IMR-90 (cell line): ENCODE measurements around the gene AADAC. TPM values are rescaled to one million over a fixed set of nuclear protein-coding genes. Genes with fewer than 3 reads are reported as not detected.

Experiments
- ATAC-seq: fragments of 200-7000 bp; cut with Tn5 transposase; 2 replicates; pipeline ENCODE4 v1.9.1; 2020; ENCODE audit warnings: low read depth, mild to moderate bottlenecking, moderate library complexity
- BruUV-seq: library from RNA; stranded (reverse); fragments of 400-500 nt; replicated peaks from 2 replicates; lab custom pipeline; 2021; lab: Mats Ljungman, UMichigan
- CTCF ChIA-PET: fragments of 300-600 bp; formaldehyde crosslinking; extraction: SDS; loops from one replicate; lab custom pipeline; 2021; ENCODE audit warnings: antibody characterized with exemption; lab: Yijun Ruan, JAX
- POLR2A ChIA-PET: fragments of 300-600 bp; sonication (Branson Sonifier 250); formaldehyde crosslinking; loops from one replicate; lab custom pipeline; 2022; ENCODE audit warnings: antibody characterized with exemption; ENCODE audit not compliant: unreplicated experiment; lab: Charles Lee
- DNase-seq: peaks from one replicate; pipeline ENCODE4 v3.0.0; 2013
- H2AFZ ChIP-seq: replicated peaks from 2 replicates; pipeline ENCODE3; 2013; ENCODE audit warnings: low read length, mild to moderate bottlenecking; ENCODE audit not compliant: poor library complexity
- H2AK5ac ChIP-seq: 2 replicates; pipeline ENCODE4 v1.6.1; 2013; ENCODE audit warnings: low read depth, low read length, inconsistent platforms
- H2AK9ac ChIP-seq: replicated peaks from 2 replicates; pipeline ENCODE3; 2013; ENCODE audit warnings: mild to moderate bottlenecking, low read depth, low read length, moderate library complexity; ENCODE audit not compliant: poor library complexity
- H2BK120ac ChIP-seq: 2 replicates; pipeline ENCODE4 v1.6.1; 2013; ENCODE audit warnings: low read depth, low read length, inconsistent platforms
- H2BK15ac ChIP-seq: 3 replicates; pipeline ENCODE4 v1.6.1; 2013; ENCODE audit warnings: low read depth, low read length, inconsistent platforms
- H2BK20ac ChIP-seq: 2 replicates; pipeline ENCODE4 v1.6.1; 2013; ENCODE audit warnings: low read depth, mild to moderate bottlenecking, inconsistent platforms, low read length, moderate library complexity
- H2BK5ac ChIP-seq: 2 replicates; pipeline ENCODE4 v1.6.1; 2013; ENCODE audit warnings: mild to moderate bottlenecking, low read depth, low read length, inconsistent platforms; ENCODE audit not compliant: poor library complexity, severe bottlenecking
- H3K14ac ChIP-seq: replicated peaks from 2 replicates; pipeline ENCODE4 v1.6.1; 2013; ENCODE audit warnings: low read depth, low read length, inconsistent platforms
- H3K18ac ChIP-seq: 2 replicates; pipeline ENCODE4 v1.6.1; 2013; ENCODE audit warnings: low read depth, low read length, control low read depth
- H3K23ac ChIP-seq: 2 replicates; pipeline ENCODE4 v1.6.1; 2013; ENCODE audit warnings: low read depth, low read length, inconsistent platforms
- H3K27ac ChIP-seq: 2 replicates; pipeline ENCODE4 v1.5.1; 2013; ENCODE audit warnings: mild to moderate bottlenecking, control low read depth, low read length; ENCODE audit not compliant: insufficient read depth
- H3K27me3 ChIP-seq: 2 replicates; pipeline ENCODE4 v1.6.1; 2013; ENCODE audit warnings: low read length; ENCODE audit not compliant: control insufficient read depth, insufficient read depth
- H3K36me3 ChIP-seq: 2 replicates; pipeline ENCODE4 v1.6.1; 2013; ENCODE audit warnings: low read length, mixed read lengths; ENCODE audit not compliant: control insufficient read depth, insufficient read depth
- H3K4ac ChIP-seq: 2 replicates; pipeline ENCODE4 v1.6.1; 2013; ENCODE audit warnings: low read depth, low read length, inconsistent platforms
- H3K4me1 ChIP-seq: 2 replicates; pipeline ENCODE4 v1.6.1; 2013; ENCODE audit warnings: low read length, mixed read lengths; ENCODE audit not compliant: control insufficient read depth, insufficient read depth
- H3K4me2 ChIP-seq: 2 replicates; pipeline ENCODE4 v1.6.1; 2013; ENCODE audit warnings: low read depth, mild to moderate bottlenecking, control low read depth, low read length, moderate library complexity
- H3K4me3 ChIP-seq: 2 replicates; pipeline ENCODE4 v1.5.1; 2013; ENCODE audit warnings: low read depth, mild to moderate bottlenecking, control low read depth, low read length, moderate library complexity; ENCODE audit not compliant: insufficient read depth
- H3K56ac ChIP-seq: 2 replicates; pipeline ENCODE4 v1.6.1; 2013; ENCODE audit warnings: low read length, inconsistent platforms; ENCODE audit not compliant: insufficient read depth; ENCODE audit errors: extremely low read depth
- H3K79me1 ChIP-seq, 2 experiments: 2 replicates each; pipeline ENCODE4 v1.6.1; 2013; ENCODE audit warnings: low read length in 2 of 2, inconsistent platforms in 1 of 2, low read depth in 1 of 2
- H3K9ac ChIP-seq: 2 replicates; pipeline ENCODE4 v1.6.1; 2013; ENCODE audit warnings: low read depth, low read length, control low read depth
- H3K9me1 ChIP-seq: 2 replicates; pipeline ENCODE4 v1.6.1; 2013; ENCODE audit warnings: low read length, inconsistent platforms; ENCODE audit not compliant: insufficient read depth
- H3K9me3 ChIP-seq: 2 replicates; pipeline ENCODE4 v1.6.1; 2013; ENCODE audit warnings: low read length; ENCODE audit not compliant: control insufficient read depth, insufficient read depth
- H4K20me1 ChIP-seq: 2 replicates; pipeline ENCODE4 v1.6.1; 2013; ENCODE audit warnings: low read length, inconsistent platforms; ENCODE audit not compliant: insufficient read depth
- H4K5ac ChIP-seq: 2 replicates; pipeline ENCODE4 v1.6.1; 2013; ENCODE audit warnings: mild to moderate bottlenecking, low read depth, low read length, control low read depth
- H4K8ac ChIP-seq, 2 experiments: 2 replicates each; pipeline ENCODE4 v1.6.1; 2013; ENCODE audit warnings: low read depth in 2 of 2, low read length in 2 of 2, control low read depth in 1 of 2, inconsistent platforms in 1 of 2
- H4K91ac ChIP-seq: 2 replicates; pipeline ENCODE4 v1.6.1; 2013; ENCODE audit warnings: low read depth, low read length, inconsistent platforms; ENCODE audit not compliant: insufficient read depth
- BHLHE40 ChIP-seq: fragments of 150-350 bp; IDR thresholded peaks from 2 replicates; pipeline ENCODE4 v1.6.1; 2016; ENCODE audit warnings: mild to moderate bottlenecking, low read depth, low read length
- CEBPB ChIP-seq: IDR thresholded peaks from 2 replicates; pipeline ENCODE4 v1.6.1; 2012; ENCODE audit warnings: low read depth, low read length, improper control_type of control experiment
- FOS ChIP-seq: fragments of 150-350 bp; IDR thresholded peaks from 2 replicates; pipeline ENCODE4 v1.6.1; 2016; ENCODE audit warnings: low read depth, low read length
- MAFK ChIP-seq: IDR thresholded peaks from 2 replicates; pipeline ENCODE4 v1.6.1; 2012; ENCODE audit warnings: low read depth, low read length, improper control_type of control experiment
- MAZ ChIP-seq: IDR thresholded peaks from 2 replicates; pipeline ENCODE4 v1.6.1; 2012; ENCODE audit warnings: low read depth, mild to moderate bottlenecking, low read length, improper control_type of control experiment, moderate library complexity, borderline replicate concordance
- MXI1 ChIP-seq: IDR thresholded peaks from 2 replicates; pipeline ENCODE4 v1.6.1; 2012; ENCODE audit warnings: low read depth, mild to moderate bottlenecking, low read length, moderate library complexity, borderline replicate concordance
- NFE2L2 ChIP-seq: fragments of 150-350 bp; IDR thresholded peaks from 2 replicates; pipeline ENCODE4 v1.6.1; 2016; ENCODE audit warnings: low read depth, mild to moderate bottlenecking, low read length
- POLR2A ChIP-seq: IDR thresholded peaks from 2 replicates; pipeline ENCODE4 v1.6.1; 2012; ENCODE audit warnings: mild to moderate bottlenecking, low read depth, low read length
- RAD21 ChIP-seq: IDR thresholded peaks from 2 replicates; pipeline ENCODE4 v1.6.1; 2012; ENCODE audit warnings: low read length, improper control_type of control experiment
- RCOR1 ChIP-seq: IDR thresholded peaks from 2 replicates; pipeline ENCODE4 v1.6.1; 2012; ENCODE audit warnings: mild to moderate bottlenecking, low read length, improper control_type of control experiment; ENCODE audit not compliant: insufficient replicate concordance
- RFX5 ChIP-seq: IDR thresholded peaks from 2 replicates; pipeline ENCODE4 v1.8.0; 2012; ENCODE audit warnings: low read depth, mild to moderate bottlenecking, low read length, moderate library complexity
- WGBS, 2 experiments: methylation state at CpG; one replicate each; pipeline versions ENCODE4 v1.1.5 to v1.1.7; 2013; ENCODE audit warnings: missing lambda C conversion rate in 2 of 2; ENCODE audit not compliant: insufficient read length in 1 of 2; ENCODE audit errors: extremely low coverage in 2 of 2; 5-methylcytosine and 5-hydroxymethylcytosine counted together
- dilution Hi-C: fragments of 300-500 bp; cut with HindIII; formaldehyde crosslinking; loops from one replicate; pipeline ENCODE4 v1.14.3; 2018; ENCODE audit warnings: low sequenced_read_pairs; ENCODE audit not compliant: unreplicated experiment
- in situ Hi-C: fragments of 300-500 bp; cut with MboI; formaldehyde crosslinking; loops from 3 replicates; pipeline ENCODE4 v1.14.3; 2019; ENCODE audit warnings: low sequenced_read_pairs, inconsistent platforms, mixed read lengths
- intact Hi-C: fragments of 100-400 bp; cut with micrococcal nuclease; formaldehyde crosslinking; loops from 2 replicates; pipeline ENCODE4 v1.10.0; 2022
- polyA plus RNA-seq, 3 experiments: library from polyadenylated mRNA; depleted of rRNA; stranded (reverse); fragments of >200 nt; gene quantifications; 2 replicates each; pipeline ENCODE4 v1.2.3, GENCODE V29; 2012; ENCODE audit warnings: low replicate concordance in 1 of 3
- total RNA-seq: library from RNA; depleted of rRNA; stranded (reverse); fragments of >200 nt; gene quantifications from 2 replicates; pipeline ENCODE4 v1.2.3, GENCODE V29; 2012
- TF ChIP-seq, protein P1 (sequence below): fragments of 150-350 bp; IDR thresholded peaks from 2 replicates; pipeline ENCODE4 v1.6.1; 2016; ENCODE audit warnings: low read depth, mild to moderate bottlenecking, low read length, moderate library complexity, borderline replicate concordance
- TF ChIP-seq, protein P2 (sequence below): conservative IDR thresholded peaks from 2 replicates; pipeline ENCODE4 v1.5.1; 2012; ENCODE audit warnings: mild to moderate bottlenecking, low read depth, low read length, improper control_type of control experiment
- TF ChIP-seq, protein P3 (sequence below): fragments of 150-350 bp; IDR thresholded peaks from 2 replicates; pipeline ENCODE4 v1.6.1; 2017; ENCODE audit warnings: mild to moderate bottlenecking, antibody characterized with exemption, low read length, low read depth

The AADAC gene
- total and polyA plus RNA-seq, 2 of the 4 experiments (the other 2 are of a cell fraction), result not detected

- Histone ChIP-seq H3K4me2 (no peak overlapping the region), H4K8ac (no peak overlapping the region), H3K36me3 (no peaks in the 10 kb centered on the region), H2BK120ac (no peak overlapping the region), H3K23ac (no peak overlapping the region), H2AFZ (no peak overlapping the region), H3K9me1 (no peaks in the 10 kb centered on the region), H3K4me3 (no peak overlapping the region), H4K20me1 (no peaks in the 10 kb centered on the region), H4K91ac (no peak overlapping the region), H2BK20ac (no peak overlapping the region), H3K27me3 (no peaks in the 10 kb centered on the region), H3K14ac (no peak overlapping the region), H4K5ac (no peak overlapping the region), H3K79me1 (no peaks in the 10 kb centered on the region), H2AK5ac (no peak overlapping the region), H2BK5ac (no peak overlapping the region), H3K18ac (no peak overlapping the region), H2AK9ac (no peak overlapping the region), H3K27ac (no peak overlapping the region), H3K4ac (no peak overlapping the region), H3K56ac (no peak overlapping the region), H2BK15ac (no peak overlapping the region), H3K4me1 (no peaks in the 10 kb centered on the region), H3K9me3 (no peaks in the 10 kb centered on the region), H3K9ac (no peak overlapping the region)
- ATAC-seq (no peak), DNase-seq (no peak)
- TF ChIP-seq MXI1 (no peak), RAD21 (no peak), NFE2L2 (no peak), RFX5 (no peak), RCOR1 (no peak), BHLHE40 (no peak), MAFK (no peak), POLR2A (no peak), FOS (no peak), MAZ (no peak), CEBPB (no peak)
- TF ChIP-seq, protein P1, sequence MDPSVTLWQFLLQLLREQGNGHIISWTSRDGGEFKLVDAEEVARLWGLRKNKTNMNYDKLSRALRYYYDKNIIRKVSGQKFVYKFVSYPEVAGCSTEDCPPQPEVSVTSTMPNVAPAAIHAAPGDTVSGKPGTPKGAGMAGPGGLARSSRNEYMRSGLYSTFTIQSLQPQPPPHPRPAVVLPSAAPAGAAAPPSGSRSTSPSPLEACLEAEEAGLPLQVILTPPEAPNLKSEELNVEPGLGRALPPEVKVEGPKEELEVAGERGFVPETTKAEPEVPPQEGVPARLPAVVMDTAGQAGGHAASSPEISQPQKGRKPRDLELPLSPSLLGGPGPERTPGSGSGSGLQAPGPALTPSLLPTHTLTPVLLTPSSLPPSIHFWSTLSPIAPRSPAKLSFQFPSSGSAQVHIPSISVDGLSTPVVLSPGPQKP, result no peak
- TF ChIP-seq, protein P2, sequence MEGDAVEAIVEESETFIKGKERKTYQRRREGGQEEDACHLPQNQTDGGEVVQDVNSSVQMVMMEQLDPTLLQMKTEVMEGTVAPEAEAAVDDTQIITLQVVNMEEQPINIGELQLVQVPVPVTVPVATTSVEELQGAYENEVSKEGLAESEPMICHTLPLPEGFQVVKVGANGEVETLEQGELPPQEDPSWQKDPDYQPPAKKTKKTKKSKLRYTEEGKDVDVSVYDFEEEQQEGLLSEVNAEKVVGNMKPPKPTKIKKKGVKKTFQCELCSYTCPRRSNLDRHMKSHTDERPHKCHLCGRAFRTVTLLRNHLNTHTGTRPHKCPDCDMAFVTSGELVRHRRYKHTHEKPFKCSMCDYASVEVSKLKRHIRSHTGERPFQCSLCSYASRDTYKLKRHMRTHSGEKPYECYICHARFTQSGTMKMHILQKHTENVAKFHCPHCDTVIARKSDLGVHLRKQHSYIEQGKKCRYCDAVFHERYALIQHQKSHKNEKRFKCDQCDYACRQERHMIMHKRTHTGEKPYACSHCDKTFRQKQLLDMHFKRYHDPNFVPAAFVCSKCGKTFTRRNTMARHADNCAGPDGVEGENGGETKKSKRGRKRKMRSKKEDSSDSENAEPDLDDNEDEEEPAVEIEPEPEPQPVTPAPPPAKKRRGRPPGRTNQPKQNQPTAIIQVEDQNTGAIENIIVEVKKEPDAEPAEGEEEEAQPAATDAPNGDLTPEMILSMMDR, result no peak
- TF ChIP-seq, protein P3, sequence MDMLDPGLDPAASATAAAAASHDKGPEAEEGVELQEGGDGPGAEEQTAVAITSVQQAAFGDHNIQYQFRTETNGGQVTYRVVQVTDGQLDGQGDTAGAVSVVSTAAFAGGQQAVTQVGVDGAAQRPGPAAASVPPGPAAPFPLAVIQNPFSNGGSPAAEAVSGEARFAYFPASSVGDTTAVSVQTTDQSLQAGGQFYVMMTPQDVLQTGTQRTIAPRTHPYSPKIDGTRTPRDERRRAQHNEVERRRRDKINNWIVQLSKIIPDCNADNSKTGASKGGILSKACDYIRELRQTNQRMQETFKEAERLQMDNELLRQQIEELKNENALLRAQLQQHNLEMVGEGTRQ, result no peak
- CTCF ChIA-PET, result no interaction called here
- in situ Hi-C loops, result no loop called here
- POLR2A ChIA-PET, result no interaction called here
- intact Hi-C loops, result no loop called here
- dilution Hi-C loops, result no loop called here
- no TSS peak for BruUV-seq
- WGBS, 2 experiments, result no CpG with 5 or more reads among the region's 2 CpGs
Observed at GRCh38 chr3:151794080-151794479, 19.8 kb upstream of the AADAC start.
